22Rv1 (cell line): ENCODE measurements around the gene MPRIP.

Experiments used
- ZFX ChIP-seq: fragments of 450-650 bp; IDR thresholded peaks from 2 replicates; pipeline ENCODE4 v1.6.1; 2017; ENCODE audit warnings: antibody characterized with exemption, borderline replicate concordance
- TF ChIP-seq, protein P1 (sequence below): fragments of 450-650 bp; IDR thresholded peaks from 2 replicates; pipeline ENCODE4 v1.5.1; 2017; ENCODE audit warnings: mild to moderate bottlenecking

- TF ChIP-seq, protein P1, sequence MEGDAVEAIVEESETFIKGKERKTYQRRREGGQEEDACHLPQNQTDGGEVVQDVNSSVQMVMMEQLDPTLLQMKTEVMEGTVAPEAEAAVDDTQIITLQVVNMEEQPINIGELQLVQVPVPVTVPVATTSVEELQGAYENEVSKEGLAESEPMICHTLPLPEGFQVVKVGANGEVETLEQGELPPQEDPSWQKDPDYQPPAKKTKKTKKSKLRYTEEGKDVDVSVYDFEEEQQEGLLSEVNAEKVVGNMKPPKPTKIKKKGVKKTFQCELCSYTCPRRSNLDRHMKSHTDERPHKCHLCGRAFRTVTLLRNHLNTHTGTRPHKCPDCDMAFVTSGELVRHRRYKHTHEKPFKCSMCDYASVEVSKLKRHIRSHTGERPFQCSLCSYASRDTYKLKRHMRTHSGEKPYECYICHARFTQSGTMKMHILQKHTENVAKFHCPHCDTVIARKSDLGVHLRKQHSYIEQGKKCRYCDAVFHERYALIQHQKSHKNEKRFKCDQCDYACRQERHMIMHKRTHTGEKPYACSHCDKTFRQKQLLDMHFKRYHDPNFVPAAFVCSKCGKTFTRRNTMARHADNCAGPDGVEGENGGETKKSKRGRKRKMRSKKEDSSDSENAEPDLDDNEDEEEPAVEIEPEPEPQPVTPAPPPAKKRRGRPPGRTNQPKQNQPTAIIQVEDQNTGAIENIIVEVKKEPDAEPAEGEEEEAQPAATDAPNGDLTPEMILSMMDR: no peak
- TF ChIP-seq ZFX: no peak
Measured at GRCh38 chr17:17035490-17035889, 6.8 kb upstream of the MPRIP start.
